HEK293T (cell line): Measurements from ENCODE around the gene TMEM232.

ENCODE experiments used
- BHLHE40 ChIP-seq: fragments of 450-650 bp; IDR thresholded peaks from 2 replicates; pipeline ENCODE4 v1.6.1; 2016; ENCODE audit warnings: mild to moderate bottlenecking, moderate library complexity, borderline replicate concordance
- CTBP1 ChIP-seq: fragments of 450-650 bp; IDR thresholded peaks from 2 replicates; pipeline ENCODE4 v1.6.1; 2016; ENCODE audit warnings: borderline replicate concordance
- ELF4 ChIP-seq: fragments of 450-650 bp; IDR thresholded peaks from 2 replicates; pipeline ENCODE4 v1.6.1; 2017; ENCODE audit warnings: antibody characterized with exemption
- FOXK2 ChIP-seq: fragments of 450-650 bp; IDR thresholded peaks from 2 replicates; pipeline ENCODE4 v1.6.1; 2016; ENCODE audit warnings: mild to moderate bottlenecking
- FOXM1 ChIP-seq: fragments of 450-650 bp; IDR thresholded peaks from 2 replicates; pipeline ENCODE4 v1.6.1; 2017; ENCODE audit warnings: mild to moderate bottlenecking, borderline replicate concordance
- HDGF ChIP-seq: fragments of 450-650 bp; IDR thresholded peaks from 2 replicates; pipeline ENCODE4 v1.6.1; 2017; ENCODE audit warnings: antibody characterized with exemption, borderline replicate concordance
- LEF1 ChIP-seq: fragments of 450-650 bp; IDR thresholded peaks from 2 replicates; pipeline ENCODE4 v1.6.1; 2017; ENCODE audit warnings: mild to moderate bottlenecking, borderline replicate concordance
- PKNOX1 ChIP-seq: fragments of 450-650 bp; IDR thresholded peaks from 2 replicates; pipeline ENCODE4 v1.6.1; 2016
- SP1 ChIP-seq: fragments of 450-650 bp; IDR thresholded peaks from 2 replicates; pipeline ENCODE4 v1.6.1; 2017
- SUZ12 ChIP-seq: fragments of 450-650 bp; IDR thresholded peaks from 2 replicates; pipeline ENCODE4 v1.6.1; 2016; ENCODE audit warnings: mild to moderate bottlenecking
- TARDBP ChIP-seq: fragments of 450-650 bp; IDR thresholded peaks from 2 replicates; pipeline ENCODE4 v1.6.1; 2016
- ZNF384 ChIP-seq: fragments of 450-650 bp; IDR thresholded peaks from 2 replicates; pipeline ENCODE4 v1.6.1; 2016

DNA sequence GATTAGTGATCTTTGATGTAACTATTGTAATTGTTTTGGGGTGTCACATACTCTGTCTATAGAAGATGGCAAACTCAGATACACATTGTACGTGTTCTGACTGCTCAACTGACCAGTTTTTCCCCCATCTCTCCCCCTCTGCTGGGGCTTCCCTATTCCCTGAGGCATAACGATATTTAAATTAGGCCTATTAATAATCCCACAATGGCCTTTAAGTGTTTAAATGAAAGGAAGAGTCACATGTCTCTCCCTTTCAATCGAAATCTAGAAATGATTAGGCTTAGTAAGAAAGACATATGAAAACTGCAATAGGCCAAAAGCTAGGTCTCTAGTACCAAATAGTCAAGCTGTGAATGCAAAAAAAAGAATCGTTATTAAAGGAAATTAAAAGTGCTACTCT, 265.6 kb downstream of the TMEM232 start:
- no peak for TF ChIP-seq PKNOX1
- no peak for TF ChIP-seq ELF4
- TF ChIP-seq TARDBP: no peak
- no peak for TF ChIP-seq SP1
- TF ChIP-seq SUZ12: no peak
- no peak for TF ChIP-seq FOXK2
- TF ChIP-seq HDGF: no peak
- no peak for TF ChIP-seq ZNF384
- TF ChIP-seq CTBP1: no peak
- TF ChIP-seq BHLHE40: no peak
- no peak for TF ChIP-seq FOXM1
- TF ChIP-seq LEF1: no peak
